Measurements from ENCODE around the gene CEACAM19.
"Not testable (repeated sequence)": the region's sequence is repeated elsewhere in the genome, so short reads cannot be mapped to it uniquely, and the experiment has no call there.

Gene CEACAM19

GRCh38 chr19:44671400-44671799 is at the start of gene CEACAM19:
TSS of gene CEACAM19 (plus strand) at chr19:44671482. CDS start at chr19:44671932, 450 bp downstream.
- TF ChIP-seq CTCF (IDR thresholded peaks at IDR 0.05; ENCODE audit: insufficient read depth, missing control alignments) = no peak
- FAIRE-seq (no peak), DNase-seq (ENCODE audit: insufficient read length, low spot score) (no peak)

- FAIRE-seq = no peak
Observed at GRCh38 chr19:44623080-44623479, 48.2 kb upstream of the CEACAM19 start.

GRCh38 chr19:44623626-44624025 is 47.7 kb upstream of the CEACAM19 start:
- FAIRE-seq (no peak), DNase-seq (ENCODE audit: insufficient read length, low spot score) (no peak)
- TF ChIP-seq CTCF (IDR thresholded peaks at IDR 0.05; ENCODE audit: insufficient read depth, missing control alignments) = no peak

More at GRCh38 chr19:44623080-44623479, 48.2 kb upstream of the CEACAM19 start:
- no peak for TF ChIP-seq CTCF (IDR thresholded peaks at IDR 0.05; ENCODE audit: insufficient read depth, missing control alignments)
- DNase-seq (ENCODE audit: insufficient read length, low spot score) = no peak

GRCh38 chr19:44624840-44625354 is 46.4 kb upstream of the CEACAM19 start:
- no peak for FAIRE-seq
- TF ChIP-seq CTCF (IDR thresholded peaks at IDR 0.05; ENCODE audit: insufficient read depth, missing control alignments) = no peak
- no peak for DNase-seq (ENCODE audit: insufficient read length, low spot score)

DNA sequence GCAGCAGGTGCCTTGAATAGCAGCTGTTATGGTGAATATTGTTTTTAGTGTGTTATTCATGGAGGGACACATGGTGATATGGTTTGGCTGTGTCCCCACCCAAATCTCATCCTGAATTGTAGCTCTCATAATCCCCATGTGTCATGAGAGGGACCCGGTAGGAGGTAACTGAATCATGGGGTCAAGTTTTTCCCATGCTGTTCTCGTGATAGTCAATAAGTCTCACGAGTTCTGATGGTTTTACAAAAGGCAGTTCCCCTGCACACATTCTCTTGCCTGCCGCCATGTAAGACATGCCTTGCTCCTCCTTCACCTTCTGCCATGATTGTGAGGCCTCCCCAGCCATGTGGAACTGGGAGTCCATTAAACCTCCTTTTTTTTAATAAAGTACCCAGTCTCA is 45.6 kb upstream of the CEACAM19 start:
- not testable (repeated sequence) for DNase-seq (ENCODE audit: insufficient read length, low spot score); FAIRE-seq

DNA sequence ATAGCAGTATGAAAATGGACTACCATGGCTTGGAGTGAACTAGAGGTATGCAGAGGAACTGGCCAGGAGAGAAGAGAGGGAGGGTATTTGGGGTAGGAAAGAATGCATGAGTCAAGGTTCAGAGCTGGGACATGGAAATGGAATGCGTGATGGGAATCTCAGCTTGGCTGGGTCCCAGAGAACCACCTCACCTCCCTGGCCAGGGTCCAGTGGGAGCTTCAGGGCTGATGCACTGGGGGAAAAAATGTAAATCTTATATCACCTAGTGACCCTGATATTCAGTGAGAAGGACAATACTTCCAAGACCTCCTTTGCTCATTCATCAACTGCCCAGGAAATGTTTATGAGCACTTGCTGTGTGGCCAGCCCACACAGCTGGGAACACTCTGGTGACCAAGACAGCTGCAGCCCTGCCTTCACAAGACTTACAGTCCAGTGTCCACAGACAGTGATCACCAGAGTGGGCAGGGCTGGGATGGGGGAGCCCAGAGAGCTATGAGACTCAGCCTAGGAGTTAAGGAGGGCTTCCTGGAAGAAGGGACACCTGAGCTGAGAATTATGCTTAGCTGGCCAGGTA is 45.1 kb upstream of the CEACAM19 start:
- DNase-seq (ENCODE audit: insufficient read length, low spot score) = no peak
- no peak for TF ChIP-seq CTCF (IDR thresholded peaks at IDR 0.05; ENCODE audit: insufficient read depth, missing control alignments)
- no peak for FAIRE-seq

GRCh38 chr19:44627631-44628030 is 43.7 kb upstream of the CEACAM19 start:
- FAIRE-seq = no peak
- no peak for TF ChIP-seq CTCF (IDR thresholded peaks at IDR 0.05; ENCODE audit: insufficient read depth, missing control alignments)
- no peak for DNase-seq (ENCODE audit: insufficient read length, low spot score)
